GM21526 (cell line): Measurements from ENCODE around the gene SSR2.

Experiments used
- ATAC-seq: cut with Tn5 transposase; IDR thresholded peaks from one replicate; pipeline ENCODE4 v1.9.1; 2021; ENCODE audit warnings: moderate library complexity; ENCODE audit not compliant: unreplicated experiment, low FRiP score

SSR2 gene

DNA sequence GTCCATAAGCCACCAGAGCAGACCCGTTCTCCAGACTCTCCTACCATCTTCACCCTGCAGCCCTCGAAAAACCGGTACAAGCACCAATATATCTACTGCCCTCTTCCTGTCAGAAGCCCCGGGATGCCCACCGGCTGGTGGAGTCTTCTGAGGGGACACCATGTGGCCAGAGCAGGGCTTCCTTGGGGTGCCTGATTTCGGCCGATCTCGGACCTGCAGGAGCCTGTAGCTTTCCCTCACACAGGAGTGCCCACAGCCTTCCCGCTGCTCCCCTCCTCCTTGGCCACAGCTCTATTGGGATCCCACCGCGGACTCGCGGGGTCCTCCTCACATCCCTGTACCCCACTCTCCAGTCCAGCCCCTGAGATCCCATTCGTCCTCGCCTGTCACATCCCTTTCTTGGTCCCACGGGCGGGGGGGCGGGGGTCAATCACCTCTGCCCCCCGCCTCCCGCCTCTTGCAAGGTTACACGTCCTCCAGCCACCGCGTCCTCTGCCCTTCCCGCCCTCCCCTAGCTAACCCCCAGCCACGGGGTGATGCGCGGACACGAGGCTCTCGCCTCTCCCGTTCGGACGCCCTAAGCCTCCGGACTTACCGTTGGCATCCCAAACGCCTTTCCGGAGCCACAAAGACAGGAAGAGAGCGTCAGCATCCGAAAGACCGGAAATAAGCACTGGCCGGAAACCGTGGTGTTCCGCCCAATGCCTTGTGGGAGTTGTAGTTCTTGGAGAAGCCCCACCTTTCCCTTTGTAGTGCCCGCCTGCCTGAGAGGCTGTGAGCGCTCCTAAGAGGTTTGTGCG is at the start of gene SSR2:
Gene SSR2, minus strand, starts transcription at position 659 of the 800 bp plus-strand sequence. CDS start 784 bp downstream, outside the sequence.
- ATAC-seq = peak; percentile 87

GRCh38 chr1:156070548-156070947 is 49.8 kb upstream of the SSR2 start:
- ATAC-seq = no peak

DNA sequence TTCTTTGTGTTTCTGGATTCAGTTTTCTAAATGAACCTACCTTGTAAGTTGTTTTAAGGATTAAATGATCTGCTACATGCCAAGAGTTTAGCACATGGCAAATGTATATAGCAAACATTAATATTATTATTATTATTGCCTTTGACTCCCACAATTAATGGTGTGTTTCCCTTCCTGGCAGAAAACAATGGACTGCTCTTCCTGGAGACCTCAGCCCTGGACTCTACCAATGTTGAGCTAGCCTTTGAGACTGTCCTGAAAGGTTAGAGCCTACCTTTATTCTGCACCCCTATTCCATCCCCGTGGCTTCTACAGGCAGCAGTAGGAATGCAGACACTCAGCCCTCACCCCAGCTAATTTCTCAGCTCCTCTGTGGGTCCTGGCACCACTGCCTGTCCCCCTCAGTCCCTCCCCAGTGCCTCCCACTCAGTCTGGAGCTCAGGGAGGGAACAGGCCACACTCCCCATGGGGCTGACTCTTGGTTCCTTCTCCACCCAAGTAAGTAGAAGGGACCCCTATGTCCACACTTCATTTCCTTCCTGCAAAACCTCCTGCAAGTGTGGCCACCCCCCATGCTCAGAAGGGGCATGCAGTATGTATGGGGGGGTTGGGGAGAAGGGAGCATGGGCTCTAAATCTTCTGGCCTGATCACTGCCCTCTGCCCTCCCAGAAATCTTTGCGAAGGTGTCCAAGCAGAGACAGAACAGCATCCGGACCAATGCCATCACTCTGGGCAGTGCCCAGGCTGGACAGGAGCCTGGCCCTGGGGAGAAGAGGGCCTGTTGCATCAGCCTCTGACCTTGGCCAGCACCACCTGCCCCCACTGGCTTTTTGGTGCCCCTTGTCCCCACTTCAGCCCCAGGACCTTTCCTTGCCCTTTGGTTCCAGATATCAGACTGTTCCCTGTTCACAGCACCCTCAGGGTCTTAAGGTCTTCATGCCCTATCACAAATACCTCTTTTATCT is 49.0 kb upstream of the SSR2 start:
- ATAC-seq = no peak

- ATAC-seq = no peak
Observed at GRCh38 chr1:156067262-156067661, 46.5 kb upstream of the SSR2 start.

- ATAC-seq = no peak
Observed at GRCh38 chr1:156065871-156066270, 45.1 kb upstream of the SSR2 start.

GRCh38 chr1:156065212-156065611 is 44.5 kb upstream of the SSR2 start:
- ATAC-seq = no peak

DNA sequence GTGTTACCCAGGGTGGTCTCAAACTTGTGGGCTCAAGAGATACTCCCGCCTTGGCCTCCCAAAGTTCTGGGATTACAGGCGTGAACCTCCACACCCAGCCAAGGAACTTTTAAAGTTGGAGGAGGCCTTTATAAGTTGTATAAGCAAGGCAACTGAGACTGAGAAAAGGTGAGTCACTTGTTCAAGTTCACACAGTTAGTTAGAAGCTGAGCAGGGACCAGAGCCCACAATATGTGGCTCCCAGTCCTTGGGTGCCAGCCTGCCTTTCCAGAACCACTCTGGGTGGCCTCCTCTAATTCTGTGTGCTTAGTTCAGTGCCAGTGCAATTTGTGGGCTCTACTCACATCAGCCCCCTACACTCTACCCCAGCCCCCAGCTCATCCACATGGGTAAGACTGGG is 43.9 kb upstream of the SSR2 start:
- no peak for ATAC-seq

GRCh38 chr1:156063997-156064285 is 43.2 kb upstream of the SSR2 start:
- ATAC-seq = no peak

GRCh38 chr1:156062189-156062588 is 41.4 kb upstream of the SSR2 start:
- ATAC-seq = no peak

DNA sequence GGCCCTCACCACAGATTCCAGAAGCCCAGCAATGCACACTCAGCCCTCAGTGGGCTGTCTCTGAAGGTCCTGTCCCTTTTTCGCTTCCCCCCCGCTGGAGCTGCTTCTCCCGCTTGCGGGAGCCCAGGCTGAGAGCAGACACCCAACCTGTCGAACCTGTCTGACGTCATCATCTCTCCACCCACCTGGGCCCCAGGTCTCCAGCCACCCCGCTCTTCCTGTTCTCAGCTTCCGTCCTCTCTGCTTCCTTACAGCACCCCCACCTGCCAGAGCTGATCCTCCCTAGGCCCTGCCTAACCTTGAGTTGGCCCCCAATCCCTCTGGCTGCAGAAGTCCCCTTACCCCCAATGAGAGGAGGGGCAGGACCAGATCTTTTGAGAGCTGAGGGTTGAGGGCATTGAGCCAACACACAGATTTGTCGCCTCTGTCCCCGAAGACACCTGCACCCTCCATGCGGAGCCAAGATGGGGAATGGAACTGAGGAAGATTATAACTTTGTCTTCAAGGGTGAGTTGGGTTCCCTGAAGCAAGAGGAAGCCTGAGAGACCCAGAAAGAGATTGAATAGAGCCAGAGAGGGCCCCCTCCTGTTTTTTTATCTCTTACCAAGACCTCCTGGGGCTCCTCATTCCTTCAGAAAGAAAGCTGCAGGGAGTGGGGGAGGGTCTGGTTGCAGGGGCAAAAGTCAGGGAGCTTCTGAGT is 40.3 kb upstream of the SSR2 start, which contains the start of gene RAB25:
Gene RAB25, plus strand, starts transcription at position 224 of the 700 bp plus-strand sequence. Its CDS starts 241 bp downstream, at position 465.
- no peak for ATAC-seq

GRCh38 chr1:156056326-156056849 is 35.6 kb upstream of the SSR2 start:
- no peak for ATAC-seq

GRCh38 chr1:156055281-156056048 is 34.7 kb upstream of the SSR2 start:
- ATAC-seq = no peak

DNA sequence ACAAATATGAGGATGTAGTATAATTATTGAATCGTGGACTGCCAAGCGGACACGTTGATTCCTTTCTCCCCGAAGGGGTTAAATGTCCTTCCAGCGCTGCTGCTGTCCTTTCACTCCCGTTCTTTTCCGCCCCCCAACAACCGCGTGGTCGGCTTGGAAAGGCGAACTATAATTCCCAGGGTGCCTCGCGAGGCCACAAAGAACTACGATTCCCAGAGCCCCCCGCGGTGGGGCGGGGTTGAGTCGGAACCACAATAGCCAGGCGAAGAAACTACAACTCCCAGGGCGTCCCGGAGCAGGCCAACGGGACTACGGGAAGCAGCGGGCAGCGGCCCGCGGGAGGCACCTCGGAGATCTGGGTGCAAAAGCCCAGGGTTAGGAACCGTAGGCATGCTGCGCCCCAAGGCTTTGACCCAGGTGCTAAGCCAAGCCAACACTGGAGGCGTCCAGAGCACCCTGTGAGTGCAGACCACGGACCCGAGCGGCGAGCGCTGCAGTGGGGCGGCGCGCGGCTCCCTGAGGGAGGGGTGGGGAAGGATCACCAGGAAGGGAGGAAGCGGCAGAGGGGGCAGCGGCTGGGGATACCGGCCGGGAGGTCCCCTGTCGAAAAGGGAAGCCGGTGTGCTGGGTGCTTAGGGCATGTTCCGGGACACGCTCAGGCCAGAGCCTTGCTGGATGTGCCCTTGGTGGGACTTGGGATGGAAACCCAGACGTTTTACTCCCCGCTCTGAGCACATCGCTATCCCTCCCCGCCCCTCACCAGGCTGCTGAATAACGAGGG is 33.9 kb upstream of the SSR2 start, which contains the start of gene LAMTOR2:
Gene LAMTOR2, plus strand, starts transcription at position 283 of the 781 bp plus-strand sequence. Its CDS starts 108 bp downstream, at position 391.
- peak; percentile 53 for ATAC-seq

- ATAC-seq = no peak
Observed at GRCh38 chr1:156053768-156054499, 33.2 kb upstream of the SSR2 start, which contains the start of gene UBQLN4. UBQLN4 (minus strand) TSS chr1:156053798; CDS start chr1:156053701, 97 bp downstream.

DNA sequence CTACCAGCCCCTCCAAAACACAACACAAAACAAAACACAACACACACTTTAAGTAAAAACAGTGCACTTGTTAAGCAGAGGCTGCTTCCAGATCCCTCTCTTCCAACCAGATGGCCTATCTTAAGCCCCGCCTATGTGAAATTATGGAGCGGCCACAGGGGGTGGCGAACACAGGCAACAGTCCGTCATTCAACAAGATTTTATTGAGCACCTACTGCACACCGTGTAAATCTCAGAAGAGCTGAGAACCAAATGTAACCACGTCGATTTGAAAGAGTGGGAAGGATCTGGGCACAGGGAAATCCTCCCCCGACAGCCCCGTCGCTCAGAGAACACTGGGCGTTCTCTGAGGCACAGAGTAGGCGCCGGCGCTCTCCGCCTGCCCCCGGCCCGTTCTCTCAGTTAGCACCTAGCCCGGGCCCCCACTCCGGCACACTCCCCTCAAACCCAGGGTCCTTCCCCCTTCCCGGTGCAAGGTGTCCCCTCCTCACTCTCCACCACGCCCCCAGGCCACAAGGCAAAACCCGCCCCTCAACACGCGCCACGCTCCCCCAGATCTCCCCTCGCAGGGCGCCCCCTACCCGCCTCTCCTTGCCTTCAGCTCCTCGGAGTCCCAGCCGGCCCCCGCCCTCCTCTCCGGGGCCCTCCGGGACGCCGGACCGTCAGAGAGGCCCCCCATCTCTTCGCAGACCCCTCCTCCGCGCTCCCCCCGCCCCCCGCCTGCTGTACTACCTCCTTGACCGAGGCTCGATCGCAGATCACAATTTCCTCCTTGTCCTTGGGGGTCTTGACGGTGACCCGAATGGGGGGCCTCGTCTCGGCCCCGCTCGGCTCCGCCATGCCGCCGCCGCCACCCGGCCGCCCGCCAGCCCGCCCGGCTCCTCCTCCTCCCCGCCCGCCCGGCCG is 32.4 kb upstream of the SSR2 start:
- no peak for ATAC-seq

GRCh38 chr1:156051011-156051725 is 30.4 kb upstream of the SSR2 start:
- no peak for ATAC-seq

- no peak for ATAC-seq
Observed at GRCh38 chr1:156050376-156050775, 29.6 kb upstream of the SSR2 start.
